ENCODE measurements around the gene EMX1.

EMX1 gene

GRCh38 chr2:72961036-72961720 is 43.9 kb downstream of the EMX1 start:
- H3K18ac ChIP-seq (ENCODE audit: low read length) = peak overlapping the region; percentile 81
- peak overlapping the region; percentile 98 for H2AK5ac ChIP-seq (ENCODE audit: low read depth, low read length)
- WGBS, 2 donors (ENCODE audit: extremely low coverage in 2 of 2, insufficient read length in 2 of 2, insufficient replicate concordance in 1 of 2) = no CpG with 5 or more reads among the region's 27 CpGs
- no peak overlapping the region for H3K27ac ChIP-seq (replicated peaks; ENCODE audit: low read length)
- no peak overlapping the region for H2BK120ac ChIP-seq (ENCODE audit: low read depth, low read length)
- H2BK15ac ChIP-seq (ENCODE audit: low read length) = peak overlapping the region; percentile 96
- H3K4me2 ChIP-seq (ENCODE audit: insufficient read depth, low read length, poor library complexity, severe bottlenecking) = no peak overlapping the region
- peak overlapping the region; percentile 80 for H2BK12ac ChIP-seq (ENCODE audit: low read length)
- no peak overlapping the region for H3K4me3 ChIP-seq (ENCODE audit: low read length in 2 of 2)
- H4K91ac ChIP-seq (ENCODE audit: low read depth, low read length, poor library complexity) = no peak overlapping the region
- no peak overlapping the region for H2AFZ ChIP-seq (ENCODE audit: low read length)
- peaks cover 0 to 37% of the 10 kb centered on the region in 2 donors for H3K4me1 ChIP-seq (ENCODE audit: control insufficient read depth in 2 of 2, insufficient read depth in 1 of 2, low read depth in 1 of 2, low read length in 2 of 2)
- H3K9me3 ChIP-seq (replicated peaks in 1 of 2; ENCODE audit: control insufficient read depth in 2 of 2, insufficient read depth in 1 of 2, low read depth in 1 of 2, low read length in 2 of 2) = peaks cover 0 to 6% of the 10 kb centered on the region in 2 donors
- peaks cover 0 to 17% (median 3%) of the 10 kb centered on the region in 3 experiments for H3K27me3 ChIP-seq (ENCODE audit: control insufficient read depth in 3 of 3, insufficient read depth in 3 of 3, low read depth in 1 of 3, low read length in 3 of 3)
- H3K14ac ChIP-seq (ENCODE audit: low read length) = peak overlapping the region; percentile 59
- no peaks in the 10 kb centered on the region for H3K79me1 ChIP-seq (ENCODE audit: low read depth, low read length)
- H3K9ac ChIP-seq (ENCODE audit: low read depth, low read length, poor library complexity) = no peak overlapping the region
- H2BK5ac ChIP-seq (ENCODE audit: low read length) = peak overlapping the region; percentile 71
- no peaks in the 10 kb centered on the region for H3K36me3 ChIP-seq (replicated peaks in 1 of 2; ENCODE audit: control insufficient read depth in 2 of 2, insufficient read depth in 2 of 2, low read length in 2 of 2)
- H3K23ac ChIP-seq (ENCODE audit: low read depth, low read length, poor library complexity) = peak overlapping the region; percentile 23
- DNase-seq (ENCODE audit: low spot score) = no peak
- peak overlapping the region; percentile 57 for H3K4ac ChIP-seq (ENCODE audit: low read length)
- H4K8ac ChIP-seq (ENCODE audit: low read depth, low read length) = peak overlapping the region; percentile 31

DNA sequence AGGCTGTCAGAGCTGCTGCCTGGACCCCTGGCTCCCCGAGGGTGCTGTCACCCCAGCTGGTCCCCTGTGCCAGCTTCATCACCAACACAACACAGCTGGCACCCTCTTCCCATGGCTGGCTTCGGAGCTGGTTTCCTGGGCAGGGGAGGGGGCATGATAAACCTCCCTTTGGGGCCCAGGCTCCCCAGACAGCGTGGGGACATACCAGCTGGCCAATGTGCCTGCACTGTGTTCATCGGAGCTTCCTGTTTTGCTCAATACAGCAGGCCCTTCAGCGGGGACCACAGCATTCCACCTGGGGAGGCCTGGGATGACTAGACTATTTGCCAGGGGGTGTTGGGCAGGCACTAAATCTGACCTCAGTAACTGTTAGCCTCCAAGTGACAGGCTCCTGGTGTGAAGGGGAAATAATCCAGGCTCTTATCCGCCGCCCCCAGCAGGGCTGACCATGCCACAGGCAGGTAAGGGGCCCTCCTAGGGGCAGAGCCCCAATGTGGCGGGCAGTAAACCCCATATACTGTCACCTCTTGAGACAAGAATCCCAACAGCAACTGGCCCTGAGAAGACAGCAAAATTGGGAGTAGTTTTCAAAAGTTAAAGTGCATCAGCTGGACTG is 44.6 kb downstream of the EMX1 start:
- no peak overlapping the region for H3K27ac ChIP-seq (replicated peaks; ENCODE audit: low read length)
- H2BK15ac ChIP-seq (ENCODE audit: low read length) = peak overlapping the region; percentile 96
- no CpG with 5 or more reads among the region's 8 CpGs for WGBS, 2 donors (ENCODE audit: extremely low coverage in 2 of 2, insufficient read length in 2 of 2, insufficient replicate concordance in 1 of 2)
- no peak overlapping the region for H3K4me3 ChIP-seq (ENCODE audit: low read length in 2 of 2)
- peaks cover 0 to 15% (median 3%) of the 10 kb centered on the region in 3 experiments for H3K27me3 ChIP-seq (ENCODE audit: control insufficient read depth in 3 of 3, insufficient read depth in 3 of 3, low read depth in 1 of 3, low read length in 3 of 3)
- H3K9ac ChIP-seq (ENCODE audit: low read depth, low read length, poor library complexity) = no peak overlapping the region
- no peak for DNase-seq (ENCODE audit: low spot score)
- no peaks in the 10 kb centered on the region for H3K79me1 ChIP-seq (ENCODE audit: low read depth, low read length)
- H2AFZ ChIP-seq (ENCODE audit: low read length) = no peak overlapping the region
- no peak overlapping the region for H4K8ac ChIP-seq (ENCODE audit: low read depth, low read length)
- no peaks in the 10 kb centered on the region for H3K36me3 ChIP-seq (replicated peaks in 1 of 2; ENCODE audit: control insufficient read depth in 2 of 2, insufficient read depth in 2 of 2, low read length in 2 of 2)
- no peak overlapping the region for H3K4ac ChIP-seq (ENCODE audit: low read length)
- peak overlapping the region; percentile 72 for H3K18ac ChIP-seq (ENCODE audit: low read length)
- no peak overlapping the region for H3K14ac ChIP-seq (ENCODE audit: low read length)
- H3K9me3 ChIP-seq (replicated peaks in 1 of 2; ENCODE audit: control insufficient read depth in 2 of 2, insufficient read depth in 1 of 2, low read depth in 1 of 2, low read length in 2 of 2) = peaks cover 0 to 1% of the 10 kb centered on the region in 2 donors
- no peak overlapping the region for H2BK120ac ChIP-seq (ENCODE audit: low read depth, low read length)
- peak overlapping the region; percentile 98 for H2AK5ac ChIP-seq (ENCODE audit: low read depth, low read length)
- H3K23ac ChIP-seq (ENCODE audit: low read depth, low read length, poor library complexity) = no peak overlapping the region
- H4K91ac ChIP-seq (ENCODE audit: low read depth, low read length, poor library complexity) = no peak overlapping the region
- no peak overlapping the region for H2BK12ac ChIP-seq (ENCODE audit: low read length)
- no peak overlapping the region for H2BK5ac ChIP-seq (ENCODE audit: low read length)
- H3K4me2 ChIP-seq (ENCODE audit: insufficient read depth, low read length, poor library complexity, severe bottlenecking) = no peak overlapping the region
- H3K4me1 ChIP-seq (ENCODE audit: control insufficient read depth in 2 of 2, insufficient read depth in 1 of 2, low read depth in 1 of 2, low read length in 2 of 2) = peaks cover 0 to 31% of the 10 kb centered on the region in 2 donors

GRCh38 chr2:72962911-72963310 is 45.6 kb downstream of the EMX1 start:
- Histone ChIP-seq H3K36me3 (replicated peaks in 1 of 2; ENCODE audit: control insufficient read depth in 2 of 2, insufficient read depth in 2 of 2, low read length in 2 of 2) (no peaks in the 10 kb centered on the region), H3K4me2 (ENCODE audit: insufficient read depth, low read length, poor library complexity, severe bottlenecking) (no peak overlapping the region), H3K9ac (ENCODE audit: low read depth, low read length, poor library complexity) (peak overlapping the region; percentile 18), H3K27ac (replicated peaks; ENCODE audit: low read length) (peak overlapping the region; percentile 17), H3K79me1 (ENCODE audit: low read depth, low read length) (no peaks in the 10 kb centered on the region), H2BK5ac (ENCODE audit: low read length) (peak overlapping the region; percentile 94), H3K23ac (ENCODE audit: low read depth, low read length, poor library complexity) (no peak overlapping the region), H3K18ac (ENCODE audit: low read length) (peak overlapping the region; percentile 93), H3K4ac (ENCODE audit: low read length) (peak overlapping the region; percentile 84), H3K14ac (ENCODE audit: low read length) (no peak overlapping the region), H3K9me3 (replicated peaks in 1 of 2; ENCODE audit: control insufficient read depth in 2 of 2, insufficient read depth in 1 of 2, low read depth in 1 of 2, low read length in 2 of 2) (no peaks in the 10 kb centered on the region), H2BK15ac (ENCODE audit: low read length) (peak overlapping the region; percentile 91), H3K4me1 (ENCODE audit: control insufficient read depth in 2 of 2, insufficient read depth in 1 of 2, low read depth in 1 of 2, low read length in 2 of 2) (peaks cover 0 to 32% of the 10 kb centered on the region in 2 donors), H2AK5ac (ENCODE audit: low read depth, low read length) (peak overlapping the region; percentile 95), H2AFZ (ENCODE audit: low read length) (no peak overlapping the region), H4K91ac (ENCODE audit: low read depth, low read length, poor library complexity) (peak overlapping the region; percentile 22), H2BK120ac (ENCODE audit: low read depth, low read length) (peak overlapping the region; percentile 39), H2BK12ac (ENCODE audit: low read length) (no peak overlapping the region), H3K4me3 (ENCODE audit: low read length in 2 of 2) (no peak overlapping the region), H4K8ac (ENCODE audit: low read depth, low read length) (peak overlapping the region; percentile 29), H3K27me3 (ENCODE audit: control insufficient read depth in 3 of 3, insufficient read depth in 3 of 3, low read depth in 1 of 3, low read length in 3 of 3) (peaks cover 0 to 6% (median 3%) of the 10 kb centered on the region in 3 experiments)
- no peak for DNase-seq (ENCODE audit: low spot score)
- no CpG with 5 or more reads among the region's 7 CpGs for WGBS, 2 donors (ENCODE audit: extremely low coverage in 2 of 2, insufficient read length in 2 of 2, insufficient replicate concordance in 1 of 2)

DNA sequence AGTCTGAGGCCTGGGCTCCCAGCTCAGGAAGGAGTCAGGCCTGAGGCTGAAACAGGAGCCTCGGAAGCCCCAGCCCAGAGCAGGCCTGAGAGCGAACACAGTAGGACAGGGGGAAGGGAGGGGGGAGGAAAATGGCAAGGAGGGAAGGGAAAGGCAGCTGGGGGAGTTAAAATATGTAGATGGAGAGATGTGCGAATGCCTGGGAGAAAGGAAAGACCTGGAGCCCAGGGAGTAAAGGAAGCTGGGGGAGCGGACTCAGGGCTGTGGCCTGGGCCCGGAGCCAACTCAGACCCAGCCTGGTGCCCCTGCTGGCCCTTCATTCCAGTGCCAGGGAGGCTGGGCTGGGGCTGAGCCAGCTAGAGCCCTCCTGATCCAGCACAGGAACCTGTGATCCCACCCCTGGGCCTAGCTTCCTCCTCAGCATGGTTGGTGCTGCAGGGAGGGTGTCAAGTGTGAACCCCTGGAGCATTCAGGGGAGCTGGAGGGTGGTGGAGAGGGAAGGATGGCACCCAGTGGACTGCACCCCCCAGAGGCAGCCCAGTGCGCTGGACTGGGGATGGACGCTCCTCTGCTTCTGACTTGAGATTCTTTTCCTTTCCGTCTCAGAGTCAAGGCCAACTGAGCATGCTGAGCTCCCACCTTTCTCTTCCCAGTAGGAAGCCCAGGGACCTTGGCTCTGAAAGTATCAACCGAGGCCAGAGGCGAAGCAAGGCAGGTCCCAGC is 46.3 kb downstream of the EMX1 start:
- DNase-seq (ENCODE audit: low spot score) = no peak
- no peak overlapping the region for H3K27ac ChIP-seq (replicated peaks; ENCODE audit: low read length)
- no peak overlapping the region for H2AFZ ChIP-seq (ENCODE audit: low read length)

More for the DNA sequence above, 46.3 kb downstream of the EMX1 start:
- peak overlapping the region; percentile 93 for H3K18ac ChIP-seq (ENCODE audit: low read length)
- no peak overlapping the region for H3K4me2 ChIP-seq (ENCODE audit: insufficient read depth, low read length, poor library complexity, severe bottlenecking)
- H3K23ac ChIP-seq (ENCODE audit: low read depth, low read length, poor library complexity) = no peak overlapping the region
- no peak overlapping the region for H3K14ac ChIP-seq (ENCODE audit: low read length)
- H3K27me3 ChIP-seq (ENCODE audit: control insufficient read depth in 3 of 3, insufficient read depth in 3 of 3, low read depth in 1 of 3, low read length in 3 of 3) = peaks cover 0 to 3% (median 3%) of the 10 kb centered on the region in 3 experiments
- no peaks in the 10 kb centered on the region for H3K36me3 ChIP-seq (replicated peaks in 1 of 2; ENCODE audit: control insufficient read depth in 2 of 2, insufficient read depth in 2 of 2, low read length in 2 of 2)
- peaks cover 0 to 36% of the 10 kb centered on the region in 2 donors for H3K4me1 ChIP-seq (ENCODE audit: control insufficient read depth in 2 of 2, insufficient read depth in 1 of 2, low read depth in 1 of 2, low read length in 2 of 2)
- peak overlapping the region; percentile 95 for H2AK5ac ChIP-seq (ENCODE audit: low read depth, low read length)
- H4K8ac ChIP-seq (ENCODE audit: low read depth, low read length) = no peak overlapping the region
- no peak overlapping the region for H3K4ac ChIP-seq (ENCODE audit: low read length)
- no peak overlapping the region for H3K9ac ChIP-seq (ENCODE audit: low read depth, low read length, poor library complexity)
- H2BK120ac ChIP-seq (ENCODE audit: low read depth, low read length) = peak overlapping the region; percentile 39
- no peak overlapping the region for H2BK12ac ChIP-seq (ENCODE audit: low read length)
- H3K9me3 ChIP-seq (replicated peaks in 1 of 2; ENCODE audit: control insufficient read depth in 2 of 2, insufficient read depth in 1 of 2, low read depth in 1 of 2, low read length in 2 of 2) = no peaks in the 10 kb centered on the region
- no CpG with 5 or more reads among the region's 10 CpGs for WGBS, 2 donors (ENCODE audit: extremely low coverage in 2 of 2, insufficient read length in 2 of 2, insufficient replicate concordance in 1 of 2)
- peak overlapping the region; percentile 91 for H2BK15ac ChIP-seq (ENCODE audit: low read length)
- H3K4me3 ChIP-seq (ENCODE audit: low read length in 2 of 2) = no peak overlapping the region
- H3K79me1 ChIP-seq (ENCODE audit: low read depth, low read length) = no peaks in the 10 kb centered on the region
- peak overlapping the region; percentile 22 for H4K91ac ChIP-seq (ENCODE audit: low read depth, low read length, poor library complexity)
- H2BK5ac ChIP-seq (ENCODE audit: low read length) = peak overlapping the region; percentile 94
